ENCODE data around the gene MEIS2.

The MEIS2 gene

GRCh38 chr15:36958606-36959005 is 141.7 kb downstream of the MEIS2 start:
- DNase-seq: no peak

- DNase-seq: no peak
Observed at GRCh38 chr15:36954486-36954885, 145.9 kb downstream of the MEIS2 start.

- no peak for DNase-seq
Observed at GRCh38 chr15:36953346-36953745, 147.0 kb downstream of the MEIS2 start.

- no peak for DNase-seq
Observed at GRCh38 chr15:36951731-36952247, 148.6 kb downstream of the MEIS2 start.

GRCh38 chr15:36950371-36950770 is 150.0 kb downstream of the MEIS2 start:
- DNase-seq: no peak

GRCh38 chr15:36948982-36949381 is 151.4 kb downstream of the MEIS2 start:
- DNase-seq: no peak

GRCh38 chr15:36947035-36947719 is 153.2 kb downstream of the MEIS2 start:
- no peak for DNase-seq

- no peak for DNase-seq
Observed at GRCh38 chr15:36944442-36944841, 155.9 kb downstream of the MEIS2 start.

- no peak for DNase-seq
Observed at GRCh38 chr15:36943508-36944361, 156.6 kb downstream of the MEIS2 start.

GRCh38 chr15:36942248-36942827 is 158.0 kb downstream of the MEIS2 start:
- DNase-seq: no peak

GRCh38 chr15:36941798-36942197 is 158.6 kb downstream of the MEIS2 start:
- DNase-seq: no peak

- no peak for DNase-seq
Observed at GRCh38 chr15:36940636-36941260, 159.6 kb downstream of the MEIS2 start.

GRCh38 chr15:36940219-36940618 is 160.1 kb downstream of the MEIS2 start:
- no peak for DNase-seq

GRCh38 chr15:36938764-36939163 is 161.6 kb downstream of the MEIS2 start:
- DNase-seq: no peak

GRCh38 chr15:36938131-36938530 is 162.2 kb downstream of the MEIS2 start:
- DNase-seq: no peak

- no peak for DNase-seq
Observed at GRCh38 chr15:36936613-36937012, 163.7 kb downstream of the MEIS2 start.

- DNase-seq: no peak
Observed at GRCh38 chr15:36933255-36933990, 166.9 kb downstream of the MEIS2 start.

GRCh38 chr15:36932070-36932469 is 168.3 kb downstream of the MEIS2 start:
- DNase-seq: no peak

GRCh38 chr15:36931434-36931833 is 168.9 kb downstream of the MEIS2 start:
- DNase-seq: no peak

- no peak for DNase-seq
Observed at GRCh38 chr15:36926427-36926825, 173.9 kb downstream of the MEIS2 start.

GRCh38 chr15:36925653-36926426 is 174.5 kb downstream of the MEIS2 start:
- no peak for DNase-seq

- DNase-seq: no peak
Observed at GRCh38 chr15:36925049-36925448, 175.3 kb downstream of the MEIS2 start.
